ENCODE results near the gene LEMD2.
A peak's percentile ranks its signal among the peaks of the same experiment; 100 is the strongest.
"Not testable (repeated sequence)": the region's sequence is repeated elsewhere in the genome, so short reads cannot be mapped to it uniquely, and the experiment has no call there.

LEMD2 gene

GRCh38 chr6:33788694-33789549 lies at the start of gene LEMD2:
TSS of gene LEMD2 (minus strand) at chr6:33789130. CDS start at chr6:33789116, 14 bp downstream.
- peak; percentile 86 to 91 for DNase-seq (ENCODE audit: low read depth in 2 of 2)

GRCh38 chr6:33837971-33838665 lies 49.2 kb upstream of the LEMD2 start:
- DNase-seq (ENCODE audit: low read depth in 2 of 2) = no peak

GRCh38 chr6:33836806-33837469 lies 48.0 kb upstream of the LEMD2 start:
- no peak for DNase-seq (ENCODE audit: low read depth in 2 of 2)

- no peak for DNase-seq (ENCODE audit: low read depth in 2 of 2)
These were observed 45.8 kb upstream of the LEMD2 start for GRCh38 chr6:33834401-33835392.

- no peak for DNase-seq (ENCODE audit: low read depth in 2 of 2)
These were observed 44.7 kb upstream of the LEMD2 start for GRCh38 chr6:33833599-33833998.

- DNase-seq (ENCODE audit: low read depth in 2 of 2) = not testable (repeated sequence)
These were observed 43.9 kb upstream of the LEMD2 start for GRCh38 chr6:33832831-33833230.

GRCh38 chr6:33831725-33832124 lies 42.8 kb upstream of the LEMD2 start:
- DNase-seq (ENCODE audit: low read depth in 2 of 2) = not testable (repeated sequence)

GRCh38 chr6:33830635-33831240 lies 41.8 kb upstream of the LEMD2 start:
- DNase-seq (ENCODE audit: low read depth in 2 of 2) = no peak

GRCh38 chr6:33828764-33829731 lies 40.1 kb upstream of the LEMD2 start:
- no peak for DNase-seq (ENCODE audit: low read depth in 2 of 2)

- no peak for DNase-seq (ENCODE audit: low read depth in 2 of 2)
These were observed 39.5 kb upstream of the LEMD2 start for GRCh38 chr6:33828452-33828763.

GRCh38 chr6:33827546-33828451 lies 38.9 kb upstream of the LEMD2 start:
- no peak for DNase-seq (ENCODE audit: low read depth in 2 of 2)

- DNase-seq (ENCODE audit: low read depth in 2 of 2) = no peak
These were observed 37.6 kb upstream of the LEMD2 start for GRCh38 chr6:33826537-33826936.

GRCh38 chr6:33824461-33825154 lies 35.7 kb upstream of the LEMD2 start:
- DNase-seq (ENCODE audit: low read depth in 2 of 2) = no peak

GRCh38 chr6:33823806-33824205 lies 34.9 kb upstream of the LEMD2 start:
- DNase-seq (ENCODE audit: low read depth in 2 of 2) = no peak

- no peak for DNase-seq (ENCODE audit: low read depth in 2 of 2)
These were observed 33.9 kb upstream of the LEMD2 start for GRCh38 chr6:33822575-33823395.

GRCh38 chr6:33820784-33821520 lies 32.0 kb upstream of the LEMD2 start:
- DNase-seq (ENCODE audit: low read depth in 2 of 2) = no peak

GRCh38 chr6:33820243-33820642 lies 31.3 kb upstream of the LEMD2 start:
- DNase-seq (ENCODE audit: low read depth in 2 of 2) = no peak
